Measurements from ENCODE around the gene SLFN11. TPM values are rescaled to one million over a fixed set of nuclear protein-coding genes. Genes with fewer than 3 reads are reported as not detected.

SLFN11 gene
- total and polyA plus RNA-seq, 2 experiments from 2014 or later = not detected

- H3K27me3 Mint-ChIP-seq (ENCODE audit: insufficient read depth, low read depth, poor library complexity) = peaks cover 47% of the 10 kb centered on the region
- no peaks in the 10 kb centered on the region for H3K36me3 ChIP-seq (ENCODE audit: insufficient read depth)
- H4K20me1 ChIP-seq (replicated peaks; ENCODE audit: insufficient read depth) = peaks cover 4% of the 10 kb centered on the region
- no peak for DNase-seq (ENCODE audit: low spot score)
- no peak for ATAC-seq
- peaks cover 78% of the 10 kb centered on the region for H3K27me3 ChIP-seq (ENCODE audit: insufficient read depth)
- H3K79me2 ChIP-seq (replicated peaks; ENCODE audit: insufficient read depth) = no peaks in the 10 kb centered on the region
- H3K27ac ChIP-seq (ENCODE audit: low read depth) = no peak overlapping the region
- H3K4me3 ChIP-seq = no peak overlapping the region
- H3K4me1 ChIP-seq (ENCODE audit: insufficient read depth) = 0 out of 2 replicates have a peak, but pooled peaks cover 6% of the 10 kb centered on the region
- H3K4me1 Mint-ChIP-seq = peaks cover 5% of the 10 kb centered on the region; the same call in 2 of the 3 replicates
- no peak overlapping the region for H3K4me2 ChIP-seq
- H3K9me3 Mint-ChIP-seq = peaks cover 19% of the 10 kb centered on the region
- no peak overlapping the region for H2AFZ ChIP-seq
- H3K9me2 ChIP-seq (ENCODE audit: insufficient read depth) = no peaks in the 10 kb centered on the region
- TF ChIP-seq EZH2 (IDR thresholded peaks at IDR 0.05; ENCODE audit: low read depth, unreplicated experiment) (no peak), ZNF462 (CRISPR knock-in tag; IDR thresholded peaks at IDR 0.05) (no peak), STAT1 (IDR thresholded peaks at IDR 0.05; ENCODE audit: unreplicated experiment) (no peak), ETS1 (IDR thresholded peaks at IDR 0.05) (no peak)
- TF ChIP-seq, protein P1, sequence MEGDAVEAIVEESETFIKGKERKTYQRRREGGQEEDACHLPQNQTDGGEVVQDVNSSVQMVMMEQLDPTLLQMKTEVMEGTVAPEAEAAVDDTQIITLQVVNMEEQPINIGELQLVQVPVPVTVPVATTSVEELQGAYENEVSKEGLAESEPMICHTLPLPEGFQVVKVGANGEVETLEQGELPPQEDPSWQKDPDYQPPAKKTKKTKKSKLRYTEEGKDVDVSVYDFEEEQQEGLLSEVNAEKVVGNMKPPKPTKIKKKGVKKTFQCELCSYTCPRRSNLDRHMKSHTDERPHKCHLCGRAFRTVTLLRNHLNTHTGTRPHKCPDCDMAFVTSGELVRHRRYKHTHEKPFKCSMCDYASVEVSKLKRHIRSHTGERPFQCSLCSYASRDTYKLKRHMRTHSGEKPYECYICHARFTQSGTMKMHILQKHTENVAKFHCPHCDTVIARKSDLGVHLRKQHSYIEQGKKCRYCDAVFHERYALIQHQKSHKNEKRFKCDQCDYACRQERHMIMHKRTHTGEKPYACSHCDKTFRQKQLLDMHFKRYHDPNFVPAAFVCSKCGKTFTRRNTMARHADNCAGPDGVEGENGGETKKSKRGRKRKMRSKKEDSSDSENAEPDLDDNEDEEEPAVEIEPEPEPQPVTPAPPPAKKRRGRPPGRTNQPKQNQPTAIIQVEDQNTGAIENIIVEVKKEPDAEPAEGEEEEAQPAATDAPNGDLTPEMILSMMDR (conservative IDR thresholded peaks at IDR 0.05; ENCODE audit: low read depth in 2 of 2) = no peak
- TF ChIP-seq, protein P2, sequence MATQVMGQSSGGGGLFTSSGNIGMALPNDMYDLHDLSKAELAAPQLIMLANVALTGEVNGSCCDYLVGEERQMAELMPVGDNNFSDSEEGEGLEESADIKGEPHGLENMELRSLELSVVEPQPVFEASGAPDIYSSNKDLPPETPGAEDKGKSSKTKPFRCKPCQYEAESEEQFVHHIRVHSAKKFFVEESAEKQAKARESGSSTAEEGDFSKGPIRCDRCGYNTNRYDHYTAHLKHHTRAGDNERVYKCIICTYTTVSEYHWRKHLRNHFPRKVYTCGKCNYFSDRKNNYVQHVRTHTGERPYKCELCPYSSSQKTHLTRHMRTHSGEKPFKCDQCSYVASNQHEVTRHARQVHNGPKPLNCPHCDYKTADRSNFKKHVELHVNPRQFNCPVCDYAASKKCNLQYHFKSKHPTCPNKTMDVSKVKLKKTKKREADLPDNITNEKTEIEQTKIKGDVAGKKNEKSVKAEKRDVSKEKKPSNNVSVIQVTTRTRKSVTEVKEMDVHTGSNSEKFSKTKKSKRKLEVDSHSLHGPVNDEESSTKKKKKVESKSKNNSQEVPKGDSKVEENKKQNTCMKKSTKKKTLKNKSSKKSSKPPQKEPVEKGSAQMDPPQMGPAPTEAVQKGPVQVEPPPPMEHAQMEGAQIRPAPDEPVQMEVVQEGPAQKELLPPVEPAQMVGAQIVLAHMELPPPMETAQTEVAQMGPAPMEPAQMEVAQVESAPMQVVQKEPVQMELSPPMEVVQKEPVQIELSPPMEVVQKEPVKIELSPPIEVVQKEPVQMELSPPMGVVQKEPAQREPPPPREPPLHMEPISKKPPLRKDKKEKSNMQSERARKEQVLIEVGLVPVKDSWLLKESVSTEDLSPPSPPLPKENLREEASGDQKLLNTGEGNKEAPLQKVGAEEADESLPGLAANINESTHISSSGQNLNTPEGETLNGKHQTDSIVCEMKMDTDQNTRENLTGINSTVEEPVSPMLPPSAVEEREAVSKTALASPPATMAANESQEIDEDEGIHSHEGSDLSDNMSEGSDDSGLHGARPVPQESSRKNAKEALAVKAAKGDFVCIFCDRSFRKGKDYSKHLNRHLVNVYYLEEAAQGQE (IDR thresholded peaks at IDR 0.05; ENCODE audit: unreplicated experiment) = no peak
- 0 out of 2 replicates have a peak, but pooled peaks cover 5% of the 10 kb centered on the region for H3F3A ChIP-seq (replicated peaks; ENCODE audit: low read depth)
- no peak overlapping the region for H3K27ac Mint-ChIP-seq
- peaks cover 5% of the 10 kb centered on the region; the same call in 2 of the 3 replicates for H3K36me3 Mint-ChIP-seq (ENCODE audit: low read depth)
- no peak overlapping the region for H3K4me3 Mint-ChIP-seq
These were observed 29.2 kb downstream of the SLFN11 start for GRCh38 chr17:35344262-35344661.

Measured in GM23338 (cell line).